GM18498 (cell line): ENCODE measurements around the gene THUMPD1.
"Not testable (repeated sequence)": the region's sequence is repeated elsewhere in the genome, so short reads cannot be mapped to it uniquely, and the experiment has no call there.

Experiments
- ATAC-seq: cut with Tn5 transposase; IDR thresholded peaks from one replicate; pipeline ENCODE4 v1.9.1; 2021; ENCODE audit warnings: mild to moderate bottlenecking, moderate library complexity; ENCODE audit not compliant: unreplicated experiment

THUMPD1 gene

DNA sequence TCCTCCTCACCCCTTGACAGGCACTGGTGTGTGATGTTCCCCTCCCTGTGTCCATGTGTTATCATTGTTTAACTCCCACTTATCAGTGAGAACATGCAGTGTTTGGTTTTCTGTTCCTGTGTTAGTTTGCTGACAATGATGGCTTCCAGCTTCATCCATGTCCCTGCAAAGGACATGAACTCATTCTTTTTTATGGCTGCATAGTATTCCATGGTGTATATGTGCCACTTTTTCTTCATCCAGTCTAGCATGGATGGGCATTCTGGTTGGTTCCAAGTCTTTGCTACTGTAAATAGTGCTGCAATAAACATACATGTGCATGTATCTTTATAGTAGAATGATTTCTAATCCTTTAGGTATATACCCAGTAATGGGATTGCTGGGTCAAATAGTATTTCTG is 39.9 kb downstream of the THUMPD1 start:
- ATAC-seq = not testable (repeated sequence)

DNA sequence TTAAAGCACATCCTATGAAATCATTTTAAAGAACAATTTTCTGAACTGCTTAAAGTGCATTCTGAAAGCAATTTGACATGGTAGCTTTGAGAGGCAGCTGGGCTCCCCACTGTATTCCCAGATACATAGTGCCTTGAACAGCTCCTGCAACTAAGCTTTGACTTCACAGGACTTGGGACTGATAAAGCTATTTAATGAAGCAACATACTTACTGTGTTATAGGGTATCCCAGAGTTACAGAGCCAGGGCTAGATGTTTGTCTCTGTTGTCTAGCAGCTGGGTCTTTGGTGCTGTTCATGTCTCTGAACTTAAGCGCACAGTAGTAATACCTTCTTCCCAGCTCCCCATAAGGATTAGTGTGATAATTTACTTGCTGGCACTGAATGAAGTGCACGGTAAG is 45.0 kb downstream of the THUMPD1 start:
- no peak for ATAC-seq

- ATAC-seq = no peak
Observed at GRCh38 chr16:20695024-20695423, 46.6 kb downstream of the THUMPD1 start.

- ATAC-seq = not testable (repeated sequence)
Observed at GRCh38 chr16:20694096-20694495, 47.5 kb downstream of the THUMPD1 start.

GRCh38 chr16:20689668-20690067 is 52.0 kb downstream of the THUMPD1 start:
- ATAC-seq = no peak

DNA sequence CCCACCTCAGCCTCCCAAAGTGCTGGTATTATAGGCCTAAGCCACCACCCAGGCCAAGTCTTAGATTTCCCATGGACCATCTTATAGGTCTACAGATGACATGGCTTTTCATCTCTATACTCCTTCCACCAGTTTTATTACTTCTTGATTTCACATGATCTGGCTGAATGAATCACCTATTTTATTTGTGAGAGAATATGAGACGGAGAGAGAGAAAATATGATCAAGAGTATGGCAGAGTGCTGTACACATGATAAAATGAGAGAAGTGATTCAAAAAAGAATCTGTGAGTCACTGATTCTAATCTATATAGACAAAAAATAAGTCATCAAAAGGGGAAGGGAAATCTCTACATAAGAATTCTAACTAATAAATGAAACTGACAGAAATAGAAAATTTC is 57.8 kb downstream of the THUMPD1 start:
- no peak for ATAC-seq
